DND-41 (cell line): Measurements from ENCODE around the gene CCDC43.
A peak's percentile ranks its signal among the peaks of the same experiment; 100 is the strongest.

Experiments used
- CTCF ChIP-seq: IDR thresholded peaks from 2 replicates; pipeline ENCODE4 v1.5.1; 2012; ENCODE audit warnings: borderline replicate concordance, low read length, moderate library complexity, mild to moderate bottlenecking; ENCODE audit not compliant: poor library complexity, severe bottlenecking; ENCODE audit errors: extremely low read depth
- EZH2 ChIP-seq: IDR thresholded peaks from 3 replicates; pipeline ENCODE4 v1.6.1; 2012; ENCODE audit warnings: borderline replicate concordance, low read depth, mild to moderate bottlenecking, moderate library complexity, low read length, inconsistent platforms; ENCODE audit not compliant: severe bottlenecking

- TF ChIP-seq CTCF (peak; percentile 55), EZH2 (no peak)
Observed at GRCh38 chr17:44636562-44636961, 53.0 kb downstream of the CCDC43 start.
